Adrenal gland (tissue), 5 donors: ENCODE data around the gene DSG4.

Experiments used
- POLR2A ChIP-seq, 2 donors: fragments of 450-650 bp; IDR thresholded peaks; one replicate each; pipeline ENCODE4 v1.6.1; 2017; ENCODE audit warnings: antibody characterized with exemption in 2 of 2, mild to moderate bottlenecking in 2 of 2, moderate library complexity in 1 of 2
- TF ChIP-seq, protein P1 (sequence below), 6 experiments: fragments of 450-650 bp in 4 of 6; fragments of 200-600 bp in 2 of 6; sonication (generic) in 1 of 6; IDR thresholded peaks; 1 replicate in 5 of 6; 2 replicates in 1 of 6; pipeline versions ENCODE4 v1.5.1 to v1.8.0; 2016 to 2021; ENCODE audit warnings: antibody characterized with exemption in 6 of 6, mild to moderate bottlenecking in 2 of 6, moderate library complexity in 1 of 6
- donor health status: DM: no; HTN: no; CAD: no.

DNA sequence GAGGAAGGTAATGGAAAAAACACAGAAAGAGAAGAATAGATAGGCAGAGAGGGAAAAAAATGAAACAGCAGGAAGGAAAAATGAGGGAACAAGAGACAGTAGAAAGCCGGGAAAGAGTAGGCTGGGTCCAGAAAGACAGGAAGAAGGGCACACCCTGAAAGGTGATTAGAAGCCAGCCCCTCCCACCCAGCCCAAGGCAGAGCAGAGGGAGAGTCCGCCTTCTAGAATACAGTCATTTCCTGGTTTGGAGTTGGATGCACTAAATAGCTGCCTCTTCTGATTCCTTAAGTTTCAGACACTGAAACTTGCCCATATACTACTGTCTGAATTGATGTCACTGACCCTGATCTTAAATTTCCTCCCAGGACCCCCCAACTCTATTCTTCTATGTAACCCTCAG, 53.0 kb downstream of the DSG4 start:
- TF ChIP-seq, protein P1, sequence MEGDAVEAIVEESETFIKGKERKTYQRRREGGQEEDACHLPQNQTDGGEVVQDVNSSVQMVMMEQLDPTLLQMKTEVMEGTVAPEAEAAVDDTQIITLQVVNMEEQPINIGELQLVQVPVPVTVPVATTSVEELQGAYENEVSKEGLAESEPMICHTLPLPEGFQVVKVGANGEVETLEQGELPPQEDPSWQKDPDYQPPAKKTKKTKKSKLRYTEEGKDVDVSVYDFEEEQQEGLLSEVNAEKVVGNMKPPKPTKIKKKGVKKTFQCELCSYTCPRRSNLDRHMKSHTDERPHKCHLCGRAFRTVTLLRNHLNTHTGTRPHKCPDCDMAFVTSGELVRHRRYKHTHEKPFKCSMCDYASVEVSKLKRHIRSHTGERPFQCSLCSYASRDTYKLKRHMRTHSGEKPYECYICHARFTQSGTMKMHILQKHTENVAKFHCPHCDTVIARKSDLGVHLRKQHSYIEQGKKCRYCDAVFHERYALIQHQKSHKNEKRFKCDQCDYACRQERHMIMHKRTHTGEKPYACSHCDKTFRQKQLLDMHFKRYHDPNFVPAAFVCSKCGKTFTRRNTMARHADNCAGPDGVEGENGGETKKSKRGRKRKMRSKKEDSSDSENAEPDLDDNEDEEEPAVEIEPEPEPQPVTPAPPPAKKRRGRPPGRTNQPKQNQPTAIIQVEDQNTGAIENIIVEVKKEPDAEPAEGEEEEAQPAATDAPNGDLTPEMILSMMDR (IDR thresholded peaks at IDR 0.05): no peak
- no peak for TF ChIP-seq POLR2A (IDR thresholded peaks at IDR 0.05)
